Measurements from ENCODE around the gene LSAMP.
"Not testable (repeated sequence)": the region's sequence is repeated elsewhere in the genome, so short reads cannot be mapped to it uniquely, and the experiment has no call there.

The LSAMP gene

GRCh38 chr3:116233711-116234357 lies 211.5 kb downstream of the LSAMP start:
- no peak for DNase-seq

GRCh38 chr3:116230431-116231020 lies 214.8 kb downstream of the LSAMP start:
- DNase-seq = peak; percentile 66

DNA sequence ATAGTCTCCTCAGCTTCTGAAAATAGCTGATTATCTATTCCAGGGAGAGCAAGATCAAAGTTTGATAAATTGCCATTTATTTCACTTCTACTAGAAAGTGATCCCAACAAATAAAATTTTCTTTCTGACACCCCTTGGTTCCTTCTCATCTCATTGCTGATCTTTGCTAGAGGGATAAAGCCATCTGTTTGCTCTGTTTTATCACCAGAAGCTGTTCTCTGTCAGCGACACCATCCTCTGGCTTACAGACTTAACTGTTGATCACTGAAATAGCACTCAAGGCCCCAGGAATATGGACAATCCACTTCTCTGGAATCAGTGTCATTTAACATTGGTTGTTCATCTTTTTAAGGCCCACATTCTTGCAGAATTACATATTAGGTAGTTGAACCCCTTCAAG lies 219.0 kb downstream of the LSAMP start:
- no peak for DNase-seq

DNA sequence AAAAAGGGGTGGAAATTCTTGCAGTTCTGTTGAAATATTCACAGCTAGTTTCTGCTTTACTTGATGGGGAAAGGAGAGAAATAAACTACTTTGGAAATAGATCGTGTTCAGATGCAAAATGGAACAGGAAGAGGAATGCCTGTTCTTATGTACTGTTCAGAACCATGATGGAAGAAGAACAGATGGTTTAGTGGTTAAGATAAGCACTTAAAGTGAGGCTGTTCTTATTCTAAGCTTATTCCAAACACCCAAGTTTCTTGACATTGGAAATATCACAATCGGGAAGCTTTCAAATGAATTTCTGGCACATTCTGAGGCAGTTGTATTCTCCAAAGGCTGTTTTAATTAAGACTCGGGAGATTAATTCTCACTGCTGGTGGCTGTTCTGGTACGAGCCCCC lies 228.5 kb downstream of the LSAMP start:
- no peak for DNase-seq

DNA sequence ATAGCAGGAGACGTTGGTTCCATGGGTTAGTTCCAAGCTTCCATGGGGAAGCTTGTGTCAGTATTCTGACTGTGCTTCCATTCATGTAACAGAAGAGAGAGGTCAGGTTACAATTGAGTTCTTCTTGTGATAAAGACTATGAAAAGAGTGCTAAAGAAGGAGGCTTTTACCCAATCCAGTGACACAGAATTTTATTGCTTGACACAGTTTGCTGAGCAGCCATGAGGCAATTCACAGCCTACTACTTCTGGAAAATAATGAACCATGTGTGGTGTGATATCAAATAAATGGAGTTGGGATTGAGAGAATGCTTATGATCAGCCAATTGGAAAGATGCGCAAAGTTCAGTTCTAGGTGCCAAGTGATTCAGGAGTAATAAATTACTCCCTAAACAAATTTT lies 233.4 kb downstream of the LSAMP start:
- DNase-seq = no peak

DNA sequence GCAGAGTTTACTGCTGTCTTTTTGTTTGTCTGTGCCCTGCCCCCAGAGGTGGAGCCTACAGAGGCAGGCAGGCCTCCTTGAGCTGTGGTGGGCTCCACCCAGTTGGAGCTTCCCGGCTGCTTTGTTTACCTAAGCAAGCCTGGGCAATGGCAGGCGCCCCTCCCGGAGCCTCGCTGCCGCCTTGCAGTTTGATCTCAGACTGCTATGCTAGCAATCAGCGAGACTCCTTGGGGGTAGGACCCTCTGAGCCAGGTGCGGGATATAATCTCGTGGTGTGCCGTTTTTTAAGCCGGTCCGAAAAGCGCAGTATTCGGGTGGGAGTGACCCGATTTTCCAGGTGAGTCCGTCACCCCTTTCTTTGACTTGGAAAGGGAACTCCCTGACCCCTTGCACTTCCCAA lies 236.5 kb downstream of the LSAMP start:
- DNase-seq = not testable (repeated sequence)

- no peak for DNase-seq
Measured at GRCh38 chr3:116200956-116201690, 244.2 kb downstream of the LSAMP start.

DNA sequence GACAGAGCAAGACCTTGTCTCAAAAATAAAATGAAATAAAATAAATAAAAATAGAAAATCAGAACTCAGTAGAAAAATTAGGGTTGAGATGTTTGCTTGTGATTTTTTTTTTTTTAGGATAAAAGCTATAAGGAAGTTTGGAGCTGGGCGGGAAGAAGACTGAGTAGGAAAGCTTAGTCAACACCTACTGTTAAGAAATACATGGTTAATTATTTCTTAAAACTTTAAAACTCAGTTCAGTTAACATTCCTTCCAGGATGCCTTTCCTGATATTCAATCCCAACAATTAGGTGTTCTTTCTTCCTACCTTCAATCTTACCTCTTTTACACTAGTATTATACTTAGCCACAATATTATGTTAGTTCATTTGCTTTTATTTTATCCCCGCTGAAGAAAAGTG lies 246.2 kb downstream of the LSAMP start:
- no peak for DNase-seq

DNA sequence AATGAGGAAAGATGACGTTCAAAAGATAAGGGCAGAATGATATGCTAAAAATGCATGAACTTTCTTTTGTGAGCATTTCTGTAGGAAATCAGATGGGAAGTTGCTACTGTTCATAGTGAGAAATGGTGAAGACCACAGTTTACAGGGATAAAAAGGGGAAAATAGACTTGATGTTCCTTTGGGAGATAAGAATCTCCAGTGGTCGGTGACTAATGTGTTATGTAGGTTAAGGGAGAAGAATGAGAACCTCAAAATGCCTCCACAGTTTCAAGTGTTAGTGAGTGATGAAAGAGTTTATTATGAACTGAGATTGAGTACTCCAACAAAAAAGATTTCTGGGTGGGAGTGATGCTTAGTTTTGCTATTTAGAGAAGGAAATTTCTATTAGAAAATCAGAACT lies 247.2 kb downstream of the LSAMP start:
- DNase-seq = no peak

DNA sequence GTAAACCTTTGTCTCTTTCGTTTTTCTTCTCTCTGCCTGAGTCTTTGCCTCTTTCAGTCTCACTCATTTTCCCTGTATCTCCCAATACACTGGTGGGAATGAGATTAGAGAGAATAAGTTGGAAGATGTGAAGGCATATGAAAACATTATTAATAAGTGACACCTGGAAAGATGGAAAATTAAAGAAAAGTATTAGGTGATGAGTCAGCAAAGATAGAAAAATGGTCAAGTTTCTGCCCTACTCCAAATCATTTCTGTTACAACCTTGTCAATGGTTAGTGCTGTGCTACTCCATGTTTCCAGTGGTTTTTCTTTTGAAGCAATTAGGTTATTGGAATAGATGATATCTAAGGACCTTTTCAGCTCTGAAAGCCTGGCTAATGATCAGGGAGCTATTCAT lies 252.8 kb downstream of the LSAMP start:
- DNase-seq = no peak

GRCh38 chr3:116191409-116191808 lies 253.9 kb downstream of the LSAMP start:
- DNase-seq = no peak

- no peak for DNase-seq
Measured at GRCh38 chr3:116190095-116190494, 255.2 kb downstream of the LSAMP start.

DNA sequence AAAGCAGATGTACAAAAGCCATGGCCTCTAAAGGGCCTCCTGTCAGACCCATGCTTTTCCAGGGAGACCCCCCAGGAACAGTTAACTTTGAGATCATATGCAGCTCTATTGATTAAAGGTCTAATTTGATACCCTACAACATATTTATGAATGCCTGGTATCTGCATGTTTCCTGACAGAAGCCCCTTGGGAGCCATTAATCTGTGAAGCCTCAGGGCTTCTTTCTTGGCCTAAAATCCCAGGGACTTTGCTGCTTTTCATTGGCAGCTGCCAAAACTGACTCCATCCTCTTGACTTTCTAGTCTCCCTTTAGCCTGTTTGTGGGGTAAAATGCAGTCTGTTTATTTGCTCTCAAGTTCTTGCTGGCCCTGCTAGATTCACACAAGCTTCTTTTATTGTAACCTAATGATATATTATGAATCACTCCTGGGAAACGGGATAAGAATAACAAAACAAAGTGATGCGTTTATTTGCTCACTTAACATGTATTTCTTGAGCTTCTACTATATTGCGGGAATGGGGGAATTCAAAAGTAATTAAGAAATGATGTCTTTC lies 257.0 kb downstream of the LSAMP start:
- no peak for DNase-seq

DNA sequence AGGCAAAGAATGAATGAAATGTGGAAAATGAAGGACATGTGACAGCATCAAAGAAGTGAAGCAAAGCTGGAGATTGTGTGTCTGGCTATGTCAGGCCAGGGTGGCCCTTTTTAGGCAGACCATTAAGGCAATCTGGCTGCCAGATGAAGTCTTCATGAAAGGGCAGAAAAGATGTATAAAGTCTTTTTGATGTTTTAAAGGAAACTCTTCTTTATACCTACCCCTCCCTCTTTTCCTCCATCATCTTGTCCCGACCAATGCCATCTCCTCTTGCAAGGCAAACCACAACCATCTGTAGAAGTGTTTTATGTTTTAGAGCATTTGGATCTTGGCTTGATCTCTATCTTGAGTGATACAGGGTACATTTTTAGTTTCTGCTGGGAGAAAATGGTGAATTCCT lies 259.2 kb downstream of the LSAMP start:
- DNase-seq = no peak

GRCh38 chr3:116181159-116181558 lies 264.1 kb downstream of the LSAMP start:
- no peak for DNase-seq

DNA sequence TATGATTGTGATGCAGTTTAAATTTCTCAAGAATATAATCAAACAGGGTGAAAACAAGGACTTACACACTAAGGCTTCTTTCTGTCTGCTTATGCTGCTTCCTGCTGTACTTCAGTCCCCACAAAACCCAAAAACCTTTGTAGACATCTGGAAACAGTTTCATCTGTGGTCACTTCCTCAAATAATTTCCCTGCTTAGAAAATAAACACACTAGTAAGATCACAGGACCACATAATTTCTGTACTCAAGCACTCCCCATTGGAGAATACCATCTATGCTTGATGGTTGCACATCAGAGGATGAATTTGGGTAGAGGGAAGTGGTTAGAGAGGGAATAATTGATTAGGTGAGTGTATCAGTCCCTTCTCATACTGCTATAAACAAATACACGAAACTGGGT lies 266.2 kb downstream of the LSAMP start:
- no peak for DNase-seq

DNA sequence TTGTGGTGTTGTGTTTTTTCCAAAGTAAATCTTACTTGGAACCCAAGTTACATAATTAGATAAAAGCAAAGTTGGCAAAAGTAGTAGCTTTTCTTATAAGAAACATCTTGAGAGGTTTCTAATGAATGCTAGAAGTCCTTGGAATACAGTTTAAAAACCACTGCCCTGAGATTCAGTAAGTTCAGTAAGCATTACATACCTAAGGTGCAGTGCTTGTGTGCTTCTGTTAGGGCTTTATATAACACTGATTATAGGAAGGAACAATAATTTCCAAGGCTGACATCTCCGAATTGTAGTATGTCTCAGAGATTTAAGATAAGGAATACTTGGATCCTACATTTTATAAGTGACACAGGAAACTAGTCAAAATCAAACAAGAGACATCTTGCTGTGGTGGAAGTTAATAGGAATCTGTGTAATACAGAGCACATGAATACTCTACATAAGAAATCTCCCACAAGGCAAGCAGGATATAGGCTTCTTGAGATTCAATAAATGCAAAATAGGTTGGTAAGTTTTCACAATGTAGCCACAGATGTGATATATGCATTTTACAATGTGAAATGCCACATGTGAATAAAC lies 268.2 kb downstream of the LSAMP start:
- no peak for DNase-seq

DNA sequence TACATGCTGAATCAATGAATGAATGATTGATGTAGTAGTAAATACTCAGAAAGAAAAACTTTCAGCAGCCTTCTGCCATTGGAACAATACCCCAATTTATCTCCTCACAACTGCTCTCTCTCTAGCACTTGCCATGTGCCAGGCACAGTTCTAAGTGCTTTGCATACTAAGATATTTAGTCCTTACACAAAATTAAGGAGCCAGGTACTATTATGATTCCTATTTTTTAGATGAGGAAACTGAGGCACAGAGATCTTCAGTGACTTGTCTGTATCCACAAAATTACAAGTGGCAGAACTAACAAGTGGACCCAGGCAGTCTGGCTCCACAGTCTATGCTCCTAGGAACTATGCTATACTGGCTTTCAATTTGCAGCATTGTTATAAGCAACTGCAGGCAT lies 279.2 kb downstream of the LSAMP start:
- no peak for DNase-seq

- peak; percentile 40 for DNase-seq
Measured at GRCh38 chr3:116165641-116166040, 279.6 kb downstream of the LSAMP start.

- peak; percentile 43 for DNase-seq
Measured at GRCh38 chr3:116165135-116165534, 280.2 kb downstream of the LSAMP start.

- no peak for DNase-seq
Measured at GRCh38 chr3:116164039-116164438, 281.2 kb downstream of the LSAMP start.

DNA sequence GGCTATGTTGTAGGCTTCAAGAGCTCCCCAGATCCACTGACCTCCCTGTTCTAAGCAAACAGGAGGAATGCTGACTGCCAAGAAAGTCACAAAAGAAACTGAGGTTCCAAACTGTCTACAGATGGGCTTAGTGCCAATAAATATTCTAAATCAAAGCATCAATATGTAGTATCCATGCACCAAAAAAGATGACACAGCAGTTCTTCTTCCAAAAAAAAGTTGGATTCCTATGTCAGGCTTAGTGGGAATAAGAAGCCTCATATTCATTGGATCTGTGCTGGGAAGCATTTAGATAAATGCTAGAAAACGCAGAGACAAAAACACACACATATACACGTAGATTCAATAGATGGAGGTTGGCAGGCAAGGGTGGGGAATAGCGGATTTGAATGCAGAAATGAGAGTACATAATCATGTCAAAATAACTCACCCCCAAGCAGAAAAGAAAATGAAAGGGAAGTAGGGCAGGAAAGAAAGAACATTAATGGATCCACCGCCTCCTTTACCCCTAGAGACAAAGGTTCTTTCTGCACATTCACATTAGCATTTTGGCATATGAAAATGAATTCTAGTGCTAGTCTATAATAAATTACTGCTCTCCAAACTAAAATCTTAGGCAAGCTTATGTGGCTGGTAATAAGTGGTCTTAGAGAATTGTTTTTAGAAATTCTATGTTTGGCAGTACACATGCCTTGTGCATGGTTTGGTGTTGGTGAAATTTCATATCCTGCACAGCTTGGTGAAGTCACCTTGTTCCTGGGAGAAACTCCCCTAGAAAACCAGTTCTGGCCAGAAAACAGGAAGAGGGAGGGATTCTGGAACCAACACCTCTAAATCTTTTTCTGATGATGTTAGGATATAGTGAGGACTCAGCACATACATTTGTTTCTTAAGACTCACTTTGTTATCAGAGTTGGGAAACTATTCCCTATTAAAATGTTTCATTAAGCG lies 283.4 kb downstream of the LSAMP start:
- DNase-seq = no peak

- no peak for DNase-seq
Measured at GRCh38 chr3:116160594-116160993, 284.7 kb downstream of the LSAMP start.

Measured in retina (tissue), 1 donor.